Colonic mucosa (tissue), 4 donors: Measurements from ENCODE around the gene CRY1. TPM values are rescaled to one million over a fixed set of nuclear protein-coding genes. Genes with fewer than 3 reads are reported as not detected.

Experiments
- DNase-seq: peaks from one replicate; pipeline ENCODE4 v3.0.0-alpha.2; 2020
- H3K27ac ChIP-seq: fragments of 200-600 bp; one replicate; pipeline ENCODE4 v1.8.0; 2021
- H3K27me3 ChIP-seq: fragments of 200-600 bp; one replicate; pipeline ENCODE4 v1.8.0; 2021
- H3K36me3 ChIP-seq: fragments of 200-600 bp; one replicate; pipeline ENCODE4 v1.8.0; 2021
- H3K4me1 ChIP-seq: fragments of 200-600 bp; one replicate; pipeline ENCODE4 v1.8.0; 2021; ENCODE audit warnings: mild to moderate bottlenecking
- H3K4me3 ChIP-seq: fragments of 200-600 bp; one replicate; pipeline ENCODE4 v1.8.0; 2021
- H3K9ac ChIP-seq, 2 donors: one replicate each; pipeline ENCODE4 v1.7.0; 2013; ENCODE audit warnings: control low read depth in 2 of 2, low read depth in 2 of 2, low read length in 2 of 2
- H3K9me3 ChIP-seq: fragments of 200-600 bp; one replicate; pipeline ENCODE4 v1.8.0; 2021
- intact Hi-C: fragments of 100-400 bp; cut with DNase I; formaldehyde crosslinking; loops from one replicate; pipeline ENCODE4 v1.14.1; 2022
- total RNA-seq, 2 donors: library from RNA; stranded (reverse); fragmentation: NEBNext Ultra II Directional in 1 of 2; extraction: Animal tissue kit (Norgen Biotek cat#: 25700) in 1 of 2; gene quantifications; one replicate each; pipeline ENCODE4 v1.2.1, GENCODE V29; 2021
- TF ChIP-seq, protein P1 (sequence below): fragments of 200-600 bp; IDR thresholded peaks from one replicate; pipeline ENCODE4 v1.8.0; 2022; ENCODE audit warnings: antibody characterized with exemption, mild to moderate bottlenecking
- donor health status: healthy.
- donor health status: DM: no; HTN: no; CAD: no.
- donor health status: DM: no; HTN: no; CAD: no.

CRY1 gene
- total RNA-seq, 2 donors from 2014 or later, result 14.2 to 22.5 TPM

DNA sequence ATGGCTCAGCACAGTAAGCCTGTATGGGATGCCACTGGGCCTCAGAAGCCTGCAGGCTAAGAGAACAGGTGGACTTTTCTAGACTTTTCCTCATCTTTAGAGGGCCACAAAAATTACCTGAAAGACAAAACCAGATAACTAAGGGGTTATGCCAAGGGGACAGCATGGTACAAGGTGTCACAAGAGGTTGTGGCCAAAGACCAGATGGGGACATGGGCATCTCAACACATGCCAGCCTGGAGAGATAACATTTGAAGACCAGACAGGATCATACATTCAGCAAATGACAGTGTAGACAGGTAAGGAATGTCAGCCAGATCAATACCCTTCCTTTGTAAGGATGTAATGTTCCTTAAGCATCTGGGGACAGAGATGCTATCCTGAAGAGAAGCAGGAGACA, 8.9 kb upstream of the CRY1 start:
- Histone ChIP-seq H3K36me3 (no peaks in the 10 kb centered on the region), H3K4me3 (no peak overlapping the region), H3K9ac (no peak overlapping the region), H3K4me1 (no peaks in the 10 kb centered on the region), H3K9me3 (no peaks in the 10 kb centered on the region), H3K27me3 (no peaks in the 10 kb centered on the region), H3K27ac (no peak overlapping the region)
- no peak for DNase-seq
- intact Hi-C loops, result loop anchor here (10.0 kb wide), 2 partner anchors 87 to 717 kb away; no protein-coding TSS in a partner anchor
- TF ChIP-seq, protein P1, sequence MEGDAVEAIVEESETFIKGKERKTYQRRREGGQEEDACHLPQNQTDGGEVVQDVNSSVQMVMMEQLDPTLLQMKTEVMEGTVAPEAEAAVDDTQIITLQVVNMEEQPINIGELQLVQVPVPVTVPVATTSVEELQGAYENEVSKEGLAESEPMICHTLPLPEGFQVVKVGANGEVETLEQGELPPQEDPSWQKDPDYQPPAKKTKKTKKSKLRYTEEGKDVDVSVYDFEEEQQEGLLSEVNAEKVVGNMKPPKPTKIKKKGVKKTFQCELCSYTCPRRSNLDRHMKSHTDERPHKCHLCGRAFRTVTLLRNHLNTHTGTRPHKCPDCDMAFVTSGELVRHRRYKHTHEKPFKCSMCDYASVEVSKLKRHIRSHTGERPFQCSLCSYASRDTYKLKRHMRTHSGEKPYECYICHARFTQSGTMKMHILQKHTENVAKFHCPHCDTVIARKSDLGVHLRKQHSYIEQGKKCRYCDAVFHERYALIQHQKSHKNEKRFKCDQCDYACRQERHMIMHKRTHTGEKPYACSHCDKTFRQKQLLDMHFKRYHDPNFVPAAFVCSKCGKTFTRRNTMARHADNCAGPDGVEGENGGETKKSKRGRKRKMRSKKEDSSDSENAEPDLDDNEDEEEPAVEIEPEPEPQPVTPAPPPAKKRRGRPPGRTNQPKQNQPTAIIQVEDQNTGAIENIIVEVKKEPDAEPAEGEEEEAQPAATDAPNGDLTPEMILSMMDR, result no peak

DNA sequence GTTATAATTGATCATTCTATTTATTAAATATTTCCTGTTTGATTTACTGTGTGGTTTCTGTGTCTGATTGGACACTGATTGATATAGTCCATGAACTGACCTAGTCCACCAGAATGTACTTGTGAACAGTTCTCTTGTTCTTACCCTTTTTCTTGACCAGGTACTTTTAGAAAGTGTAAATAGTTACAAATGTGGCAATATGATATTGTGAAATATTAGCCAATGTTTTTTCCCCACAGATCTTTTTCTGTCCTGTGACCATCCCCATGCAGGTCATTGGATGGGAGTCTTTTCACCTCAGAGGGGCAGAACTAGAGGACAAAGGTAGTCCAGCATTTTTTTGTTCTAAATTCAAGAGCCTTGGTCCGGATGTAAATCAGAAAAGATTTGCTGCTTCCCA, 8.3 kb upstream of the CRY1 start:
- Histone ChIP-seq H3K4me1 (no peaks in the 10 kb centered on the region), H3K27ac (no peak overlapping the region), H3K36me3 (no peaks in the 10 kb centered on the region), H3K9ac (no peak overlapping the region), H3K4me3 (no peak overlapping the region), H3K27me3 (no peaks in the 10 kb centered on the region), H3K9me3 (no peaks in the 10 kb centered on the region)
- DNase-seq, result no peak
- TF ChIP-seq, protein P1, result no peak
- intact Hi-C loops, result loop anchor here (10.0 kb wide), 2 partner anchors 87 to 717 kb away; no protein-coding TSS in a partner anchor

DNA sequence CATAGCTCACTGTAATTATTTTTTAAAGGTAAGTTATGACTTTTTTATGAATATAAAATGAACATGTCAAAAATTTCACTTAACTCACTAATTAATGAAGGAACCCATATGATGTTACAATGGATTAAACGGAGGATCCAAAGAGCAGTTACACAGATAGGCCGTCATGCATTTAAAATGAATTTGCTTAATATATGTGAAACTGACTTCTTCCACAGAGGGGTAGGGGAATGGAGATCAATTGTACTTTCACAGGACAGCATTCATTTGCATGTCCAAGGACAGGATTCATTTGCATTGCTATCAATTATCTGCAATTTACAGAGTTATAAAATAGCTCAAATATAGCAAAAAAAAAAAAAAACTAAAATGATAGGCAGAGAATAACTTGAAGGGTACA, 6.6 kb upstream of the CRY1 start:
- no peak for DNase-seq
- H3K27me3 ChIP-seq, result no peaks in the 10 kb centered on the region
- no peaks in the 10 kb centered on the region for H3K9me3 ChIP-seq
- no peaks in the 10 kb centered on the region for H3K4me1 ChIP-seq
- H3K9ac ChIP-seq, result no peak overlapping the region
- no peak overlapping the region for H3K4me3 ChIP-seq
- no peak overlapping the region for H3K27ac ChIP-seq
- intact Hi-C loops, result loop anchor here (10.0 kb wide), 2 partner anchors 85 to 715 kb away; no protein-coding TSS in a partner anchor
- TF ChIP-seq, protein P1, result no peak
- no peaks in the 10 kb centered on the region for H3K36me3 ChIP-seq

DNA sequence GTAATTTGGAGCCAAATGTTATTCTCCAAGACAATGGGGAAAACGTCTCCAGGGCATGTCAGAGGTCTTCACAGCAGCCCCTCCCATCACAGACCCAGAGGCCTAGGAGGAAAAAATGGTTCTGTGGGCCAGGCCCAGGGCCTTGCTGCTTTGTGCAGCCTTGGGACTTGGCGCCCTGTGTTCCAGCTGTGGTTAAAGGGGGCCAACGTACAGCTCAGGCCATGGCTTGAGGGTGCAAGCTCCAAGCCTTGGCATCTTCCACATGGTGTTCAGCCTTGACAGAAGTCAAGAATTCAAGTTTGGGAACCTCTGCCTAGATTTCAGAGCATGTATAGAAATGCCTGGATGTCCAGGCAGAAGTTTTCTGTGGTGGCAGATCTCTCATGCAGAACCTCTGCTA, 3.2 kb upstream of the CRY1 start:
- Histone ChIP-seq H3K27ac (no peak overlapping the region), H3K9me3 (no peaks in the 10 kb centered on the region), H3K27me3 (no peaks in the 10 kb centered on the region), H3K9ac (no peak overlapping the region), H3K4me3 (no peak overlapping the region), H3K36me3 (no peaks in the 10 kb centered on the region), H3K4me1 (peaks cover 4% of the 10 kb centered on the region)
- intact Hi-C loops, result no loop called here
- TF ChIP-seq, protein P1, result no peak
- DNase-seq, result no peak

DNA sequence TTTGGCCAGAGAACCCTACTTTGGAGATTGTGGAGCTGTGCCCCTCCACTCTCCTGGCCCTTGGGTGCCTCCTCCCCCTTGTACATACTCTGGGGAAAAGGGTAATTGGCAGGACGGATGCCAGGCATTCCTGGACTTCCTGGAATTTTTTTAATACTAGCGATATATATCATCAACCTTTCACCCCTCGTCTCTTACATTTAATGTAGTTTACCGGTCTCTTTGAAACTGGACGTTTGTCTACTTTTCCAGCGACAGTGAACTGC, 767 bp upstream of the CRY1 start:
- DNase-seq, result no peak

More for the DNA sequence above, 767 bp upstream of the CRY1 start:
- Histone ChIP-seq H3K9me3 (no peaks in the 10 kb centered on the region), H3K4me3 (peak overlapping the region; percentile 76), H3K27me3 (no peaks in the 10 kb centered on the region), H3K4me1 (peaks cover 4% of the 10 kb centered on the region), H3K9ac (peak overlapping the region; percentile 54 to 86), H3K36me3 (no peaks in the 10 kb centered on the region), H3K27ac (peak overlapping the region; percentile 89)
- TF ChIP-seq, protein P1, result no peak
- intact Hi-C loops, result loop anchor here (5.0 kb wide), 1 partner anchor 792 kb away; the partner anchor contains the start of gene TCP11L2
